Mononuclear cell (primary cell): ENCODE data around the gene NAA15. TPM values are rescaled to one million over a fixed set of nuclear protein-coding genes. Genes with fewer than 3 reads are reported as not detected.
"Not testable (repeated sequence)": the region's sequence is repeated elsewhere in the genome, so short reads cannot be mapped to it uniquely, and the experiment has no call there.

Source experiments
- H3K27me3 ChIP-seq: 2 replicates; pipeline ENCODE4 v1.6.0; 2011; ENCODE audit warnings: low read length, control low read depth; ENCODE audit not compliant: insufficient read depth
- H3K4me1 ChIP-seq: 2 replicates; pipeline ENCODE4 v1.5.1; 2011; ENCODE audit warnings: mild to moderate bottlenecking, low read length, control low read depth; ENCODE audit not compliant: insufficient read depth
- H3K4me3 ChIP-seq: 2 replicates; pipeline ENCODE4 v1.5.1; 2011; ENCODE audit warnings: mild to moderate bottlenecking, low read length, moderate library complexity
- H3K9me3 ChIP-seq: 2 replicates; pipeline ENCODE4 v1.5.1; 2011; ENCODE audit warnings: low read depth, mild to moderate bottlenecking, control low read depth, low read length
- total RNA-seq: library from RNA; depleted of rRNA; stranded (reverse); fragments of >200 nt; gene quantifications from one replicate; pipeline ENCODE4 v1.2.3, GENCODE V29; 2012

Gene NAA15
- total RNA-seq, 1 donor, result 61.9 TPM

DNA sequence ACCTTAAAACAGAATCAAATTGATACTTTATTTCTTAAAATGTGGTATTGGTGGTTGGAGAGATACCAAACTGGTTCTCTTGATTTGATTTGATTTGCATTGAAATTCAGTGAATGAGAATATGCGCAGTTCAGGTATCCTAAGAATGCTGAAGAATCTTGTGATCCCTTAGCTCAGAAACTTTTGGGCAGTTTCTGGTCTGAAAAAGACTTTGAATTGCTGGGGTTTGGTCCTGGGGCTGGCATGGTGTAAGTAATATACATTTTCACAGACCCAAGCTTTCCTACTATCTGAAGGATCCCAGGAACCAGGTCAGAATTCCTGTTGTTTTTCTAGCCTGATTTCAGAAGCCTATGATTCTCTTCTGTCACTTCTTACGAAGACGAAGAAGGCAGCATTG lies 159.3 kb downstream of the NAA15 start:
- H3K4me3 ChIP-seq, result no peak overlapping the region
- no peaks in the 10 kb centered on the region for H3K27me3 ChIP-seq
- H3K4me1 ChIP-seq, result peaks cover 36% of the 10 kb centered on the region
- no peaks in the 10 kb centered on the region for H3K9me3 ChIP-seq

DNA sequence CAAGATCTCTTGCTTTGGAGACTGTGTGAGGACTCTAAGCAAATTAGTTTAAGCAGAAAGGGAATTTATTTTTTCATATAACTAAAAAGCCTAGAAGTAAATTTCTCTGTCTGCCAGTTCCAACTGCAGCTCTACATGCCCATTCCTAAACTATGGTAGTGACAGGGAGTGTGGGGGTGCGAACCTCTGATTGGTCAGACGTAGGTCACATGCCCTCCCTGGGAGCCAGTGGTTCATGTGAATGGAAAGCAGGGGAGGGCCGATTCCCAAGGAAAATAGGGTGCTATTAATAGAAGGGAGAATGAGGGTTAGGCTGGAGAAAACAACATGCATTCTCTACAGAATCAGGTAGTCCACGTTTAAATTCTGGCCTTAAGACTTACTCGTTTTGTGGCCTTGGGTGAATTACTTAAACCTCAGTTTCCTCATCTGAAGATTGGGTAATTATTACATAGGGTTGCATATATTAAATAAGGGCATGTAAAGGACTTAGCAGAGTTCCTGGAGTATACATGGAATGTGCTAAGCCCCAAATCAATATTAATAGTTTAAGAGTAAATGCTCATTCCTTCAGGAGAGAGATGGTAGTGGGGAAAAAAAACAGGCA lies 159.8 kb downstream of the NAA15 start:
- H3K4me1 ChIP-seq, result peaks cover 31% of the 10 kb centered on the region
- H3K27me3 ChIP-seq, result no peaks in the 10 kb centered on the region
- H3K9me3 ChIP-seq, result no peaks in the 10 kb centered on the region
- H3K4me3 ChIP-seq, result no peak overlapping the region

DNA sequence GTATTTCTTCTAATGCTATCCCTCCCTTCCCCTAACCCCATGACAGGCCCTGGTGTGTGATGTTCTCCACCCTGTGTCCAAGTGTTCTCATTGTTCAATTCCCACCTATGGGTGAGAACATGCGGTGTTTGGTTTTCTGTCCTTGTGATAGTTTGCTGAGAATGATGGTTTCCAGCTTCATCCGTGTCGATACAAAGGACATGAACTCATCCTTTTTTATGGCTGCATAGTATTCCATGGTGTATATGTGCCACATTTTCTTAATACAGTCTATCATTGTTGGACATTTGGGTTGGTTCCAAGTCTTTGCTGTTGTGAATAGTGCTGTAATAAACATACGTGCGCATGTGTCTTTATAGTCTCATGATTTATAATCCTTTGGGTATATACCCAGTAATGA lies 163.2 kb downstream of the NAA15 start:
- not testable (repeated sequence) for H3K27me3 ChIP-seq, H3K4me3 ChIP-seq, H3K9me3 ChIP-seq
- H3K4me1 ChIP-seq, result peaks cover 13% of the 10 kb centered on the region

DNA sequence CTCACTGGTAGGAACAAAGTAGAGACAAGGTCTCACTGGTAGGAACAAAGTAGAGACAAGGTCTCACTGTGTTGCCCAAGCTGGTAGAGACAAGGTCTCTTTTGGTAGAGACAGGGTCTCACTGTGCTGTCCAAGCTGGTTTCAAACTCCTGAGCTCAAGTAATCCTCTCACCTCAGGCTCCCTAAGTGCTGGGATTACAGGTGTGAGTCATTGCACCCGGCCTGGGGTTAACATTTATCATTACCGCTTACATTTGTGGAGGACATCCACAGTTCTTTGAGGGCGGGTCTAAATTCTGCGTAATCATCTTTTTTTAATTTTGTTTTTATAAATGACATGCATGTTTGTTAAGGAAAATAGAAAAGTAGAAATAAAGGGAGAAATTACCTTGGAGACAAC lies 164.6 kb downstream of the NAA15 start:
- no peak overlapping the region for H3K4me3 ChIP-seq
- no peaks in the 10 kb centered on the region for H3K27me3 ChIP-seq
- peaks cover 17% of the 10 kb centered on the region for H3K4me1 ChIP-seq

DNA sequence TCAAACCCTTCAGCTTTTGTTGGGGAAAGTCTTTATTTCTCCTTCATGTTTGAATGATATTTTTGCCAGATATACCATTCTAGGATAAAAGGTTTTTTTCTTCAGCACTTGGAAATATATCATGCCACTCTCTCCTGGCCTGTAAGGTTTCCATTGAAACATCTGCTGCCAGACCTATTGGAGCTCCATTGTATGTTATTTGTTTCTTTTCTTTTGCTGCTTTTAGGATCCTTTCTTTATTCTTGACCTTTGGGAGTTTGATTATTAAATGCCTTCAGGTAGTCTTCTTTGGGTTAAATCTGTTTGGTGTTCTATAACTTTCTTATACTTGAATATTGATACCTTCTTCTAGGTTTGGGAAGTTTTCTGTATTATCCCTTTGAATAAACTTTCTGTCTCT lies 167.5 kb downstream of the NAA15 start:
- not testable (repeated sequence) for H3K4me3 ChIP-seq, H3K27me3 ChIP-seq, H3K9me3 ChIP-seq
- H3K4me1 ChIP-seq, result peaks cover 16% of the 10 kb centered on the region

More for the DNA sequence above, 164.6 kb downstream of the NAA15 start:
- peaks cover 8% of the 10 kb centered on the region for H3K9me3 ChIP-seq

DNA sequence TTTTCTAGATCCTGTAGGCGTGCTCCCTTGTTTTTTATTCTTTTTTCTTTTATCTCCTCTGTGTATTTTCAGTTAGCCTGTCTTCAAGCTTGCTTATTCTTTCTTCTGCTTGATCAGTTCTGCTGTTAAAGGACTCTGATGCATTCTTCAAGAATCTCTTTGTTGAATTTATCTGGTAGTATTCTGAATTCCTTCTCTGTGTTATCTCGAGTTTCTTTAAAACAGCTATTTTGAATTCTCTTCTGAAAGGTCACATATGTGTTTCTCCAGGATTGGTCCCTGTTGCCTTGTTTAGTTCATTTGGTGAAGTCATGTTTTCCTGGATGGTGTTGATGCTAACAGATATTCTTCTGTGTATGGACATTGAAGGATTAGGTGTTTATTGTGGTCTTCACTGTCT lies 167.9 kb downstream of the NAA15 start:
- H3K4me1 ChIP-seq, result peaks cover 16% of the 10 kb centered on the region
- H3K27me3 ChIP-seq, result no peaks in the 10 kb centered on the region
- peaks cover 8% of the 10 kb centered on the region for H3K9me3 ChIP-seq
- H3K4me3 ChIP-seq, result no peak overlapping the region

Other genes starting within 250 kb of the NAA15 start
- 162 TPM for gene ELF2, start 124.3 kb upstream of the NAA15 start, total RNA-seq
- not detected for gene MGARP, start 21.3 kb upstream of the NAA15 start, total RNA-seq
- gene NDUFC1, start 972 bp downstream of the NAA15 start, total RNA-seq, result 15.6 TPM
- 24.9 TPM for gene RAB33B, start 152.6 kb downstream of the NAA15 start, total RNA-seq